Neural crest cell (in vitro differentiated cells): ENCODE measurements around the gene GABRA1. TPM values are rescaled to one million over a fixed set of nuclear protein-coding genes. Genes with fewer than 3 reads are reported as not detected.

Experiments used
- DNase-seq: peaks from one replicate; pipeline ENCODE4 v3.0.0; 2021; ENCODE audit warnings: low read depth, mixed read lengths, low spot score
- H3K27ac Mint-ChIP-seq: one replicate; pipeline ENCODE4 v1.8.0; 2021; ENCODE audit warnings: mild to moderate bottlenecking, mixed read lengths; ENCODE audit not compliant: unreplicated experiment
- H3K27me3 Mint-ChIP-seq: 2 replicates; pipeline ENCODE4 v1.8.0; 2021; ENCODE audit warnings: low read depth, mild to moderate bottlenecking, mixed read lengths
- H3K36me3 Mint-ChIP-seq: 2 replicates; pipeline ENCODE4 v1.8.0; 2021; ENCODE audit warnings: low read depth, mild to moderate bottlenecking, mixed read lengths
- H3K4me1 Mint-ChIP-seq: 2 replicates; pipeline ENCODE4 v1.8.0; 2021; ENCODE audit warnings: mixed read lengths
- H3K4me3 Mint-ChIP-seq: one replicate; pipeline ENCODE4 v1.8.0; 2021; ENCODE audit warnings: mild to moderate bottlenecking, mixed read lengths
- H3K9me3 Mint-ChIP-seq: 2 replicates; pipeline ENCODE4 v1.8.0; 2021; ENCODE audit warnings: mixed read lengths
- total RNA-seq: library from RNA; stranded (reverse); gene quantifications from 2 replicates; pipeline ENCODE4 v1.2.1, GENCODE V29; 2021
- TF ChIP-seq, protein P1 (sequence below): fragments of 200-600 bp; sonication (generic); conservative IDR thresholded peaks from 2 replicates; pipeline ENCODE4 v1.5.0; 2021; ENCODE audit warnings: antibody characterized with exemption, mild to moderate bottlenecking

Gene GABRA1
- total RNA-seq, 1 donor from 2014 or later, result not detected

DNA sequence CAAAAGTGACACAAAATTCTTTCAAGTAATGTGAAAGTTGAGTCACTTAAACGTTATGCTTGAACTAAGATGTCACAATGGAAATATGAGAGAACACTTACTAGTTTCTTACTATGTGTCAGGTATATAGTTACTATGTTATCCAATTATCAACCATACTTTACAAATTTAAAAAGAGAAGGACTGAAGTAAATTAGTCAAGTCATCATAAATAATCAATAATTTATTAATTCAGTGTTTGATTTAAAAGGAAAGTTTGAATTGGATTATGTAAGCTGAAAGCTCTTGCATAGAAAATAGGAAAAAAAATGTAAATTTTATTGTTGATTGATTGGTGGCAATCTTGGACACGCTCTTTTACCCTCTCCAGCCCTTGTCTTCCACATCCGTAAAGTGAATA lies 76.3 kb downstream of the GABRA1 start:
- peaks cover 3% of the 10 kb centered on the region for H3K36me3 Mint-ChIP-seq
- TF ChIP-seq, protein P1, sequence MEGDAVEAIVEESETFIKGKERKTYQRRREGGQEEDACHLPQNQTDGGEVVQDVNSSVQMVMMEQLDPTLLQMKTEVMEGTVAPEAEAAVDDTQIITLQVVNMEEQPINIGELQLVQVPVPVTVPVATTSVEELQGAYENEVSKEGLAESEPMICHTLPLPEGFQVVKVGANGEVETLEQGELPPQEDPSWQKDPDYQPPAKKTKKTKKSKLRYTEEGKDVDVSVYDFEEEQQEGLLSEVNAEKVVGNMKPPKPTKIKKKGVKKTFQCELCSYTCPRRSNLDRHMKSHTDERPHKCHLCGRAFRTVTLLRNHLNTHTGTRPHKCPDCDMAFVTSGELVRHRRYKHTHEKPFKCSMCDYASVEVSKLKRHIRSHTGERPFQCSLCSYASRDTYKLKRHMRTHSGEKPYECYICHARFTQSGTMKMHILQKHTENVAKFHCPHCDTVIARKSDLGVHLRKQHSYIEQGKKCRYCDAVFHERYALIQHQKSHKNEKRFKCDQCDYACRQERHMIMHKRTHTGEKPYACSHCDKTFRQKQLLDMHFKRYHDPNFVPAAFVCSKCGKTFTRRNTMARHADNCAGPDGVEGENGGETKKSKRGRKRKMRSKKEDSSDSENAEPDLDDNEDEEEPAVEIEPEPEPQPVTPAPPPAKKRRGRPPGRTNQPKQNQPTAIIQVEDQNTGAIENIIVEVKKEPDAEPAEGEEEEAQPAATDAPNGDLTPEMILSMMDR, result no peak
- no peak for DNase-seq
- H3K27me3 Mint-ChIP-seq, result peaks cover 7% of the 10 kb centered on the region
- H3K4me3 Mint-ChIP-seq, result no peak overlapping the region
- peaks cover 6% of the 10 kb centered on the region for H3K9me3 Mint-ChIP-seq
- H3K4me1 Mint-ChIP-seq, result no peaks in the 10 kb centered on the region
- no peak overlapping the region for H3K27ac Mint-ChIP-seq

DNA sequence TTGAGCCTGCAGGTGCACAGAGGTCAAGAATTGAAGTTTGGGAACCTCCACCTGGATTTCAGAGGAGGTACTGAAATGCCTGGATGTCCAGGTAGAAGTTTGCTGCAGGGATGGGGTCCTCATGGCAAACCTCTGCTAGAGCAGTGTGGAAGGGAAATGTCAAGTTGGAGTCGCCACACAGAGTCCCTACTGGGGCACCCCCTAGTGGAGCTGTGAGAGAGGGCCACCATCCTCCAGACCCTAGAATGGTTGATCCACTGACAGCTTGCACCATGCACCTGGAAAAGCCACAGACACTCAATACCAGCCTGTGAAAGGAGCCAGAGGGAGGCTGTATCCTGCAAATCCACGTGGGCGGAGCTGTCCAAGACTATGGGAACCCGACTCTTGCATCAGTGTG lies 78.0 kb downstream of the GABRA1 start:
- Mint-ChIP-seq H3K9me3 (peaks cover 6% of the 10 kb centered on the region), H3K36me3 (peaks cover 3% of the 10 kb centered on the region), H3K27ac (no peak overlapping the region), H3K27me3 (peaks cover 4% of the 10 kb centered on the region), H3K4me1 (no peaks in the 10 kb centered on the region), H3K4me3 (no peak overlapping the region)
- DNase-seq, result no peak
- TF ChIP-seq, protein P1, result no peak

DNA sequence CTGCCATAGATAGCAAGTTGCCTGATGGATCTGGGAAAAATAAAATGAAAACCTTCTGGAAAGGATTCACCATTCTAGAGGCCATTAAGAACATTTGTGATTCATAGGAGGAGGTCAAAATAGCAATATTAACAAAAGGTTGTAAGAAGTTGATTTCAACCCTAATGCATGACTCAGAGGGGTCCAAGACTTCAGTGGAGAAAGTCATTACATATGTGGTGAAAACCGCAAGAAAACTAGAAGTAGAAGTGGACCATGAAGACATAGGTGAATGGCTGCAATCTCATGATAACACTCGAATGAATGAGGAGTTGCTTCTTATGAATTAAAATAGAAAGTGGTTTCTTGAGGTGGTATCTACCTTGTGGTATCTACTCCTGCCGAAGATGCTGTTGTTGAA lies 86.6 kb downstream of the GABRA1 start:
- TF ChIP-seq, protein P1, result no peak
- Mint-ChIP-seq H3K27me3 (peaks cover 4% of the 10 kb centered on the region), H3K9me3 (peaks cover 4% of the 10 kb centered on the region), H3K36me3 (no peaks in the 10 kb centered on the region), H3K27ac (no peak overlapping the region), H3K4me1 (no peaks in the 10 kb centered on the region), H3K4me3 (no peak overlapping the region)
- no peak for DNase-seq

DNA sequence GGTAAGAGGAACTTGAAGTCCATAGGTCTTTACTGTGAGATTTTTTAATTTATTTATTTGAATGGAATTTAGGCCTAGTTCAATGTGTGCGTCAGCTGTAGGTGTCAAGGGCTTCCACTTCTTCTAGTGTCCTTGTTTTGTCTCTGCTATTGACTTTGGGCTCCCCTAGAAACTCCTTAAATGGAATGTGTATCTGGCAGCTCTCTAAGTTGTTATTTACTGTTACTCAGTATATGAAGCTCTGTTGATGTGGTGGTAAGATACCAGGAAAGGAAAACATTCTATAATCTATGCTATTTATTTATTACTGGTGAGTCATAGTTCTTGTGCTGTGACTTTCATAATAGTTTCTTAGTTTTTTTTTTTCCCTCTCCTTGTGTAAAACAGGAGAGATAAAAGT lies 97.1 kb downstream of the GABRA1 start:
- Mint-ChIP-seq H3K36me3 (no peaks in the 10 kb centered on the region), H3K27ac (no peak overlapping the region), H3K9me3 (no peaks in the 10 kb centered on the region), H3K4me1 (no peaks in the 10 kb centered on the region), H3K4me3 (no peak overlapping the region), H3K27me3 (peaks cover 11% of the 10 kb centered on the region)
- TF ChIP-seq, protein P1, result no peak
- no peak for DNase-seq

DNA sequence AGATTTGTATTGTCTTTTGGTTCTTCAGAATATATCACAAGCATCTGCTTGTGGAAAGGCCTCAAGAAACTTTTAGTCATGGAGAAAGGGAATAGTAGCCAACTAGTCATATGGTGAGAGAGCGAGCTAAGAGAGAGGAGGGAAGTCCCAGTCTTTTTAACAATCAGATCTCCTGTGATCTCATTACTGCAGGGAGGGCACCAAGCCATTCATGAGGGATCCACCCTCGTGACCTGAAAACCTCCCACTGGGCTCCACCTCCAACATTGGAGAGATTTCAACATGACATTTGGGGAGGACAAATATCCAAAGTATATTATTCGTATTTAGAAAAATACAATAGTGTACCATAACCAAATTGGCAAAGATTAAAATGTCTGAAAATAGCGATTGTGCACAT lies 99.0 kb downstream of the GABRA1 start:
- no peak overlapping the region for H3K4me3 Mint-ChIP-seq
- peaks cover 8% of the 10 kb centered on the region for H3K27me3 Mint-ChIP-seq
- H3K4me1 Mint-ChIP-seq, result no peaks in the 10 kb centered on the region
- no peaks in the 10 kb centered on the region for H3K36me3 Mint-ChIP-seq
- H3K27ac Mint-ChIP-seq, result no peak overlapping the region
- DNase-seq, result no peak
- TF ChIP-seq, protein P1, result no peak
- no peaks in the 10 kb centered on the region for H3K9me3 Mint-ChIP-seq

Other genes with a start within 250 kb of the GABRA1 start
- not detected in 2 replicates for gene GABRA6, start 162.4 kb upstream of the GABRA1 start, total RNA-seq
- 0.26 and 2.8 TPM in 2 replicates for gene GABRG2, start 219.7 kb downstream of the GABRA1 start, total RNA-seq